Heart right ventricle (tissue), 16 donors: ENCODE data around the gene LGSN. TPM values are rescaled to one million over a fixed set of nuclear protein-coding genes. Genes with fewer than 3 reads are reported as not detected.

Experiments used
- ATAC-seq, 8 donors: fragments of 200-7000 bp; cut with Tn5 transposase; one replicate each; pipeline ENCODE4 v1.9.1; 2020; ENCODE audit warnings: mild to moderate bottlenecking in 8 of 8, moderate library complexity in 8 of 8, moderate number of reproducible peaks in 1 of 8
- DNase-seq, 2 donors: peaks; one replicate each; pipeline ENCODE4 v3.0.0-alpha.2; 2020
- H3K27ac ChIP-seq, 10 donors: fragments of 200-600 bp; sonication (generic) in 2 of 10; one replicate each; pipeline versions ENCODE4 v1.5.0 to v1.8.0; 2020 to 2022; ENCODE audit warnings: mild to moderate bottlenecking in 3 of 10
- H3K27me3 ChIP-seq, 7 donors: fragments of 200-600 bp; one replicate each; pipeline ENCODE4 v1.8.0; 2021 to 2022; ENCODE audit warnings: mild to moderate bottlenecking in 2 of 7
- H3K36me3 ChIP-seq, 9 donors: fragments of 200-600 bp; sonication (generic) in 1 of 9; one replicate each; pipeline versions ENCODE4 v1.5.0 to v1.8.0; 2020 to 2022; ENCODE audit warnings: mild to moderate bottlenecking in 2 of 9
- H3K4me1 ChIP-seq, 9 donors: fragments of 200-600 bp; sonication (generic) in 1 of 9; one replicate each; pipeline versions ENCODE4 v1.5.0 to v1.8.0; 2020 to 2022; ENCODE audit warnings: mild to moderate bottlenecking in 4 of 9
- H3K4me3 ChIP-seq, 10 donors: fragments of 200-600 bp; sonication (generic) in 2 of 10; one replicate each; pipeline versions ENCODE4 v1.5.0 to v1.8.0; 2020 to 2022; ENCODE audit warnings: mild to moderate bottlenecking in 7 of 10, moderate library complexity in 2 of 10
- H3K9me3 ChIP-seq, 11 donors: fragments of 200-600 bp in 10 of 11; sonication (generic) in 2 of 11; one replicate each; pipeline versions ENCODE4 v1.5.0 to v1.8.0; 2013 to 2022; ENCODE audit warnings: mild to moderate bottlenecking in 2 of 11, control low read depth in 1 of 11, moderate library complexity in 1 of 11
- CTCF ChIP-seq, 9 donors: fragments of 200-600 bp; sonication (generic) in 2 of 9; IDR thresholded peaks; one replicate each; pipeline versions ENCODE4 v1.5.0 to v1.8.0; 2021 to 2022; ENCODE audit warnings: antibody characterized with exemption in 9 of 9, mild to moderate bottlenecking in 5 of 9, moderate library complexity in 1 of 9
- WGBS, 2 donors: extraction: QIAGEN DNeasy Blood & Tissue Kit; methylation state at CpG; one replicate each; pipeline ENCODE4 v1.1.7; 2013; ENCODE audit warnings: inconsistent platforms in 1 of 2; 5-methylcytosine and 5-hydroxymethylcytosine counted together
- intact Hi-C, 10 donors: fragments of 100-400 bp; cut with DNase I; formaldehyde crosslinking; loops; one replicate each; pipeline versions ENCODE4 v1.11.1 to v1.14.2; 2022
- polyA plus RNA-seq, 2 donors: library from polyadenylated mRNA; stranded (reverse); fragments of 200-250 nt; gene quantifications; one replicate each; pipeline ENCODE4 v1.2.3, GENCODE V29; 2013
- total RNA-seq, 10 donors: library from RNA; stranded (reverse); fragmentation: NEBNext Ultra II Directional in 3 of 10; extraction: Animal tissue kit (Norgen Biotek cat#: 25700) in 3 of 10; gene quantifications; one replicate each; pipeline versions ENCODE4 v1.2.1 to v1.2.4, GENCODE V29; 2021 to 2023
- donor health status: Arrhythmogenic right ventricular cardiomyopathy.
- donor health status: ischemic (EF 13 %, LVEDD 7.1; RV severe dilation, severe dysfunction).
- donor health status: healthy with polysubstance abuse.
- donor health status: DM: no; HTN: yes; CAD: no.
- donor health status: DM: no; HTN: no; CAD: no.
- donor health status: ischemic (EF 25% LVEDD 6.9; RV normal size, moderate dysfunction).
- donor health status: ischemic (EF 25% LVEDD 5.7; RV mildly dilated, moderate dysfunction).
- donor health status: healthy.
- donor health status: DM: yes; HTN: yes; CAD: no.
- donor health status: Ischemic cardiomyopathy.
- donor health status: ischemic (EF 35%, LVEDD 5.7; RV mildly dilated, moderate dysfunction).
- donor health status: nonischemic (EF 11% LVEDD 7.7; RV severe dilation, severe dysfunction).
- donor health status: DM: yes; HTN: yes; CAD: no.
- donor health status: PGD.
- donor health status: ischemic (EF 29% LVEDD 5.4; RV normal size, mild dysfunction).
- donor health status: nonischemic (EF 23%, LVEDD 6.1; RV moderate dilation, normal function).

The LGSN gene
- total and polyA plus RNA-seq, 12 donors: not detected

DNA sequence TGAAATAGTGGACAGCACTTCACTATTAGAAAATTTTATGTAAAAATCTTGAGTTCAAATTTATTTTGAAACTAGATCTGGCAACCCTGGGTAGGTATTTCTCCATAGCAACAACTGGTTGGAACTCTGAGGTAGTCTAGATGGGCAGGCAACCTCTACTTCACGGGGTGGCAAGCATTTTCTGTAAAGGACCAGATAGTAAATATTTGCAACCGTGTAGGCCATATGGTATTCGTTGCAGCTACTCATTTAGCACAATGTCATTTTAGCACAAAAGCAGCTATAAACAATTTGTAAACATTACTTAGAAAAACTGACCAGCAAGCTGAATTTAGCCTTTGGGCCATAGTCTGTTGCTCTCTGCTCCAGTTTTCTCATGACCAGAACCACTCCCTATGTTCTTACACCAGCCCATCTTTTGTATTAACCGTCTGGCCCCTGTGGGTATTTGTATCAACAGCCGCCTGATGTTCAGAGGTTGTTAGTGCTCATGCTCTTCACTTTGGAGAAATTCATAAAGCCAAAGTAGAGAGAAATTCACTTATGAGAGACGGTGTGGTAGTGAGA lies 29.2 kb downstream of the LGSN start:
- 83 to 87% methylated on average over 6 of the region's 6 CpGs for WGBS, 2 donors
- TF ChIP-seq CTCF (IDR thresholded peaks at IDR 0.05): no peak
- H3K36me3 ChIP-seq: no peaks in the 10 kb centered on the region
- H3K27ac ChIP-seq: no peak overlapping the region
- ATAC-seq (no peak), DNase-seq (no peak)
- peaks cover 0 to 5% (median 0%) of the 10 kb centered on the region in 7 donors for H3K27me3 ChIP-seq
- no peak overlapping the region for H3K4me3 ChIP-seq
- intact Hi-C loops: no loop called here
- no peaks in the 10 kb centered on the region for H3K9me3 ChIP-seq
- no peaks in the 10 kb centered on the region for H3K4me1 ChIP-seq

DNA sequence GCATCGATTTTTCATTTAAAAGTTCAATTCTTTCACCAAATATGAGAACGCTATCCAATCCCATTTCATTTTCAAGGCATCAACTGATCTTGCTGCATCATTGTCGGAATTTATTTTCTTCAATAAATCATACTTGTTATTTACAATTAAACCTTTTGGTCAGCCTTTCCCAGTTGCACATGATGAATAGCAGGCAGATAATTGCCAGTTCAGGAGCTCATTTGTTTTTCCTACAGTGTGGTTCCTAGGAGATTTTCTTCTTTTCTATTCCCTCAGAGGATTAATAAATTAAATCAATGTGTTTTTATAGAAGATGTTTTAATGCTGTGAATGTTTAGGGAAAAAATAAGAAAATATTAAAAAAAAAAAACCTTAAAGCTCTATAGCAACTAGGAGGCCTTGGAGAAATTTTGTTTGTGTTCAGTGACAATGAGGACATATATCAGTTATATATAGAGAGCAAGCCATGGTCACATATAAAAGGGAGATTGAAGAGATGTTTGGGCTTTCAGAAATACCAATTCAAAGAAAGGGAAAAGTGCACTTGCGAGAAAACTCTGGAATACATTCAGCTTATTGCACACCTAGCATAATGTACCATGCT lies 30.4 kb downstream of the LGSN start:
- Histone ChIP-seq H3K27me3 (peaks cover 0 to 5% (median 0%) of the 10 kb centered on the region in 7 donors), H3K27ac (no peak overlapping the region), H3K36me3 (no peaks in the 10 kb centered on the region), H3K4me3 (no peak overlapping the region), H3K9me3 (no peaks in the 10 kb centered on the region), H3K4me1 (no peaks in the 10 kb centered on the region)
- no peak for TF ChIP-seq CTCF (IDR thresholded peaks at IDR 0.05)
- ATAC-seq (no peak), DNase-seq (no peak)
- WGBS, 2 donors: 88 to 89% methylated on average over 4 of the region's 4 CpGs
- intact Hi-C loops: no loop called here

DNA sequence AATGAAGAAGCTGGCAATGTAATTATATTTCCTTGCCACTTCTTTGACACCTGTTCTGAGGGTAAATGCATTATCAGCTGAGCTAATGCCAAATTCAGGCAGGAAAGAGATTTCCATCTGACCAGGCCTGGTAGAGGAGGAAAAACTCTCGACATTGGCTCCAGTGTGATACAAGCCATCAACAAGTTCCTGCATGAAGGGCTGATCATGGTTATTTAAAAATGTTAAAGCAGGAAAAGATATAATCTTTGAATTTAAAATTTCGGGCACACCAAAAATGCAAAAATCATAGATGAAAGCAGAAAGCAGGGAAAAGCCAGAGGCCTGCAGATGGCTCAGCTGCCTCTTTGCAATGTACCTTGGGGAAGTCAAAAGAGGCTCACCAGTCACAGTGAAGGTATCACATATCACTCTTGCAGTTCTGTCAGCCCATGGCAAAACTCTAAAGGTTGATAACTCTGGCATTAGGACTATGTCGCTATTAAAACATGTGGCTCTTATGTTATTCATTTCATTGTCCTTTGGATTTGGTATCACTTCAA lies 39.1 kb downstream of the LGSN start:
- Histone ChIP-seq H3K4me3 (no peak overlapping the region), H3K27ac (no peak overlapping the region), H3K27me3 (no peaks in the 10 kb centered on the region), H3K36me3 (no peaks in the 10 kb centered on the region), H3K9me3 (no peaks in the 10 kb centered on the region), H3K4me1 (no peaks in the 10 kb centered on the region)
- intact Hi-C loops: no loop called here
- TF ChIP-seq CTCF (IDR thresholded peaks at IDR 0.05): no peak
- ATAC-seq (no peak), DNase-seq (no peak)
- WGBS, 2 donors: 36 to 41% methylated on average over 3 of the region's 3 CpGs

GRCh38 chr6:63278916-63279315 lies 40.9 kb downstream of the LGSN start:
- Histone ChIP-seq H3K4me3 (no peak overlapping the region), H3K36me3 (no peaks in the 10 kb centered on the region), H3K27me3 (no peaks in the 10 kb centered on the region), H3K4me1 (no peaks in the 10 kb centered on the region), H3K27ac (no peak overlapping the region), H3K9me3 (no peaks in the 10 kb centered on the region)
- TF ChIP-seq CTCF (IDR thresholded peaks at IDR 0.05): no peak
- intact Hi-C loops: no loop called here
- ATAC-seq (no peak), DNase-seq (no peak)
